Transverse colon (tissue), 4 donors: ENCODE data around the gene ARAP1.

Experiments used
- CTCF ChIP-seq, 5 experiments: fragments of 200-600 bp in 3 of 5; fragments of 450-650 bp in 2 of 5; sonication (generic) in 3 of 5; IDR thresholded peaks; 1 replicate in 2 of 5; 2 replicates in 3 of 5; pipeline ENCODE4 v1.5.1; 2016 to 2017; ENCODE audit warnings: antibody characterized with exemption in 5 of 5, inconsistent platforms in 3 of 5, mild to moderate bottlenecking in 2 of 5, moderate library complexity in 1 of 5
- EP300 ChIP-seq: sonication (generic); formaldehyde crosslinking; IDR thresholded peaks from one replicate; pipeline ENCODE4 v1.6.1; 2017; ENCODE audit warnings: antibody characterized with exemption, low read depth
- POLR2A ChIP-seq: fragments of 450-650 bp; IDR thresholded peaks from one replicate; pipeline ENCODE4 v1.6.1; 2016; ENCODE audit warnings: antibody characterized with exemption, mild to moderate bottlenecking, moderate library complexity
- POLR2AphosphoS5 ChIP-seq, 3 donors: sonication (generic); formaldehyde crosslinking; IDR thresholded peaks; one replicate each; pipeline ENCODE4 v1.6.1; 2016; ENCODE audit warnings: antibody characterized with exemption in 3 of 3

DNA sequence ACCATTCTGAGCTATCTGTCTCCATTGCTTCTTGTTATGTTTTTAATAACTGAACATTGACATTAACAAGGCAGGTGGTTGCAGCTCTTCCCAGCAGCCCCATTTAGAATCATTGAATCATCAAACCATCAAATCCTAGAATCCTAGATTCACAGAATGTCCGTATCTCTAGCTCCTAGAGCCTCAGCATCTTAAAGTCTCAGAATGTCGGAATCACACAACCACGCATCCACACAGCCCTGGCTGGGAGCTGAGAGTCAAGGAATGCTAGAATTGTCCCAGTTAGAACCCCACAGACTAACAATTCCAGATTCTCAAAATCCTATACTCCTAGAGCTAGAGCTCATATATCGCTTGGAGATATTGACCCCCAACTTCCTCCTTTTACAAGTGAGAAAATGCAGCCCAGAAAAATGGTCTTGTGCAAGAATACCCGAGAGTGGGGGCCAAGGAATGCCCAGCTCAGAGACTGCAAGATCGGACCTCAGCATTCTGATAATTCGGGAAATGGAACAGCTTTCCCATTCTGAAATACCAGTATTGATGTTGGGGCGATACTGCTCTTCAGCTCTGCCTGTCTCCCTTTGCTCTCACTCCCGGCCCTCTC is 116.8 kb downstream of the ARAP1 start:
- TF ChIP-seq EP300 (no peak), CTCF (IDR thresholded peaks at IDR 0.05) (no peak), POLR2A (no peak), POLR2AphosphoS5 (IDR thresholded peaks at IDR 0.05) (no peak)
